ENCODE measurements around the gene OR52E8. TPM values are rescaled to one million over a fixed set of nuclear protein-coding genes. Genes with fewer than 3 reads are reported as not detected.

Gene OR52E8
- total RNA-seq, 1 donor from 2014 or later = not detected

GRCh38 chr11:5808500-5809121, 48.9 kb downstream of the OR52E8 start, which contains the start of gene OR52N2:
OR52N2 (plus strand) TSS chr11:5808924; CDS start chr11:5820336, 11,412 bp downstream.
- DNase-seq (ENCODE audit: low read depth) = peak; percentile 46

- DNase-seq (ENCODE audit: low read depth) = no peak
Measured at GRCh38 chr11:5807580-5807979, 49.9 kb downstream of the OR52E8 start.

Other genes with a start within 250 kb of the OR52E8 start
- gene TRIM34, start 232.7 kb downstream of the OR52E8 start, total RNA-seq = 10.7 and 15.3 TPM in 2 replicates
- 37.2 and 44.3 TPM in 2 replicates for gene TRIM5, start 172.6 kb downstream of the OR52E8 start, total RNA-seq
- 148 and 284 TPM in 2 replicates for gene TRIM22, start 167.9 kb downstream of the OR52E8 start, total RNA-seq
- gene OR56B1, start 121.2 kb downstream of the OR52E8 start, total RNA-seq = not detected in 2 replicates
- not detected in 2 replicates for gene OR52N4, start 103.4 kb downstream of the OR52E8 start, total RNA-seq
- not detected in 2 replicates for gene OR52N5, start 74.3 kb downstream of the OR52E8 start, total RNA-seq
- not detected in 2 replicates for gene OR52N1, start 66.4 kb downstream of the OR52E8 start, total RNA-seq
- not detected in 2 replicates for gene OR52N2, start 48.8 kb downstream of the OR52E8 start, total RNA-seq
- not detected in 2 replicates for gene OR52E6, start 15.8 kb downstream of the OR52E8 start, total RNA-seq
- gene OR52E4, start 22.9 kb upstream of the OR52E8 start, total RNA-seq = not detected in 2 replicates
- not detected in 2 replicates for gene OR52E5, start 35.5 kb upstream of the OR52E8 start, total RNA-seq
- gene OR56A3, start 84.6 kb upstream of the OR52E8 start, total RNA-seq = not detected in 2 replicates
- gene OR56A5, start 110.8 kb upstream of the OR52E8 start, total RNA-seq = not detected in 2 replicates
- not detected in 2 replicates for gene OR52L1, start 129.3 kb upstream of the OR52E8 start, total RNA-seq
- gene OR56A4, start 149.3 kb upstream of the OR52E8 start, total RNA-seq = not detected in 2 replicates
- not detected in 2 replicates for gene OR56A1, start 173.1 kb upstream of the OR52E8 start, total RNA-seq
- not detected in 2 replicates for gene OR56B4, start 250.0 kb upstream of the OR52E8 start, total RNA-seq